Measurements from ENCODE around the gene MTNR1B.
A peak's percentile ranks its signal among the peaks of the same experiment; 100 is the strongest.

The MTNR1B gene

GRCh38 chr11:93000511-93001476 lies 31.3 kb downstream of the MTNR1B start:
- no peak for DNase-seq
- Mint-ChIP-seq H3K9me3 (no peaks in the 10 kb centered on the region), H3K4me3 (no peak overlapping the region), H3K27me3 (no peaks in the 10 kb centered on the region), H3K4me1 (no peaks in the 10 kb centered on the region), H3K36me3 (no peaks in the 10 kb centered on the region), H3K27ac (peak overlapping the region; percentile 25)
- CTCF ChIA-PET: no interaction called here

- H3K4me1 Mint-ChIP-seq: no peaks in the 10 kb centered on the region
- H3K9me3 Mint-ChIP-seq: no peaks in the 10 kb centered on the region
- CTCF ChIA-PET: no interaction called here
- H3K27ac Mint-ChIP-seq: no peak overlapping the region
- no peaks in the 10 kb centered on the region for H3K27me3 Mint-ChIP-seq
- no peak for DNase-seq
- H3K36me3 Mint-ChIP-seq: no peaks in the 10 kb centered on the region
- H3K4me3 Mint-ChIP-seq: no peak overlapping the region
These were observed 32.4 kb downstream of the MTNR1B start for GRCh38 chr11:93001806-93002205.

GRCh38 chr11:93002380-93002779 lies 32.9 kb downstream of the MTNR1B start:
- H3K4me3 Mint-ChIP-seq: no peak overlapping the region
- no peak overlapping the region for H3K27ac Mint-ChIP-seq
- no peaks in the 10 kb centered on the region for H3K9me3 Mint-ChIP-seq
- no peaks in the 10 kb centered on the region for H3K27me3 Mint-ChIP-seq
- H3K4me1 Mint-ChIP-seq: no peaks in the 10 kb centered on the region
- no peaks in the 10 kb centered on the region for H3K36me3 Mint-ChIP-seq
- CTCF ChIA-PET: no interaction called here
- no peak for DNase-seq

DNA sequence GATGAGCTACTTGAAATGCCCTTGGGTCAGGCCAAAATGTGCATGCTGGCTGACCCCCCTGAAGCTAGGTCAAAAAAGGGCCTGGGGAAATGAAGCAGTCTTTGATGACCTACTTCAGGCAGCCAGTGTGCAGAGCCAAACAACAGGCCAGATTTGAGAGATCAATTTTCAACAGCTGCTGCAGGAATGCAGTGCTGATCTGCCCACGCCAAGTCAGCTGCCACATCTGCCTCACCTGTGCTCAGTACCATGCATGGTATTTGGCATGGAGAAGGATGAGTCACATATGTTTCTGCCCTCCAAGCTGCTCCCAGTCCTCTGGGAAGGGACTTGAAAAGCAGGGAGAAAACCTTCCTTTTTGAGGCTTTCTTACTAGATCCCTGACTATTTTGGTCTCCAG lies 35.8 kb downstream of the MTNR1B start:
- Mint-ChIP-seq H3K4me3 (no peak overlapping the region), H3K9me3 (no peaks in the 10 kb centered on the region), H3K36me3 (no peaks in the 10 kb centered on the region), H3K4me1 (no peaks in the 10 kb centered on the region), H3K27me3 (no peaks in the 10 kb centered on the region), H3K27ac (no peak overlapping the region)
- no peak for DNase-seq
- CTCF ChIA-PET: no interaction called here

- no peak for DNase-seq
- CTCF ChIA-PET: no interaction called here
- Mint-ChIP-seq H3K27me3 (no peaks in the 10 kb centered on the region), H3K27ac (no peak overlapping the region), H3K9me3 (peaks cover 2% of the 10 kb centered on the region), H3K4me3 (no peak overlapping the region), H3K36me3 (no peaks in the 10 kb centered on the region), H3K4me1 (no peaks in the 10 kb centered on the region)
These were observed 44.2 kb downstream of the MTNR1B start for GRCh38 chr11:93013646-93014045.

- no peaks in the 10 kb centered on the region for H3K36me3 Mint-ChIP-seq
- peaks cover 2% of the 10 kb centered on the region for H3K9me3 Mint-ChIP-seq
- CTCF ChIA-PET: no interaction called here
- no peaks in the 10 kb centered on the region for H3K27me3 Mint-ChIP-seq
- H3K27ac Mint-ChIP-seq: no peak overlapping the region
- no peak for DNase-seq
- no peaks in the 10 kb centered on the region for H3K4me1 Mint-ChIP-seq
- H3K4me3 Mint-ChIP-seq: no peak overlapping the region
These were observed 47.1 kb downstream of the MTNR1B start for GRCh38 chr11:93016595-93016994.

- no peaks in the 10 kb centered on the region for H3K27me3 Mint-ChIP-seq
- H3K4me3 Mint-ChIP-seq: no peak overlapping the region
- no peak for DNase-seq
- CTCF ChIA-PET: no interaction called here
- H3K36me3 Mint-ChIP-seq: no peaks in the 10 kb centered on the region
- H3K9me3 Mint-ChIP-seq: peaks cover 2% of the 10 kb centered on the region
- H3K4me1 Mint-ChIP-seq: no peaks in the 10 kb centered on the region
- H3K27ac Mint-ChIP-seq: no peak overlapping the region
These were observed 48.6 kb downstream of the MTNR1B start for GRCh38 chr11:93017821-93018690.

DNA sequence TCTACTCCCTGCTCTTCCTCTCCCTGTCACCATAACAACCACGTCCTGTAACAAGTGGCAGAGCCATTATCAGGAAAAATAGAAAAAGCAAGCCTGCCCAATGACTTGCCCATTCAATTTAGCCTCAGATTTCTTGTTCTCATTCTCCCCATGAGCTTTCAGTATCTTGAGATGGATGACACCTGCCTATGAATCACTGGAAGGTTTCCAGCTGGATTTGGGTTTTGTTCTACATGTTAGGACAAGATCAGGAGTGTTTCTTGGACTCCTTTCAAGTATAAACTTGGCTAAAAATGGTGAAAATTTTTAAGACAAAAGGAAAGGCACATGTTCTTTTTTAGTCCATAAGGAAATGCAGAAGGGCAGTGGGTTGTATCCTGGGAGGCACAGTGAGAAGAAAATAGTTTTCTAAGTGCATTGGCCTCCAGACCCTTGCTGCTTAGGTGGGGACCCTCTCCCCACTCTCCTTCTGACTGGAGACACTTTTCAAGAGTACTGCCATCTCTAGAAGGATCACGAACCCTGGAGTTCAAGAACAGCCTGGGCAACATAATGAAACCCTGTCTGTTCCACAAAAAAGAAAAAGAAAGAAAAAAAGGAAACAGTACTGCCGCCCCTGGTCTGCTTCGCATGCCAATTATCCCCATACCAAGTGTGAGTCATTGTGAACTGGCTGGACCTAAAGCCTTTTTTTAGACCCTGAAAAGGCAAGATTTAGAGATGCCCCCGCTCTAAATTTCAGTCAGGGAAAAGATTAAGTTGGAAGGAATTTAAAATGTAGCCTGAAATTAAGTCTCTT lies 51.0 kb downstream of the MTNR1B start:
- DNase-seq: no peak
- no peak overlapping the region for H3K27ac Mint-ChIP-seq
- no peak overlapping the region for H3K4me3 Mint-ChIP-seq
- CTCF ChIA-PET: no interaction called here
- no peaks in the 10 kb centered on the region for H3K9me3 Mint-ChIP-seq
- no peaks in the 10 kb centered on the region for H3K36me3 Mint-ChIP-seq
- H3K4me1 Mint-ChIP-seq: no peaks in the 10 kb centered on the region
- H3K27me3 Mint-ChIP-seq: no peaks in the 10 kb centered on the region

- Mint-ChIP-seq H3K4me3 (no peak overlapping the region), H3K9me3 (no peaks in the 10 kb centered on the region), H3K4me1 (no peaks in the 10 kb centered on the region), H3K36me3 (no peaks in the 10 kb centered on the region), H3K27me3 (no peaks in the 10 kb centered on the region), H3K27ac (no peak overlapping the region)
- CTCF ChIA-PET: no interaction called here
- no peak for DNase-seq
These were observed 54.9 kb downstream of the MTNR1B start for GRCh38 chr11:93024369-93024768.

DNA sequence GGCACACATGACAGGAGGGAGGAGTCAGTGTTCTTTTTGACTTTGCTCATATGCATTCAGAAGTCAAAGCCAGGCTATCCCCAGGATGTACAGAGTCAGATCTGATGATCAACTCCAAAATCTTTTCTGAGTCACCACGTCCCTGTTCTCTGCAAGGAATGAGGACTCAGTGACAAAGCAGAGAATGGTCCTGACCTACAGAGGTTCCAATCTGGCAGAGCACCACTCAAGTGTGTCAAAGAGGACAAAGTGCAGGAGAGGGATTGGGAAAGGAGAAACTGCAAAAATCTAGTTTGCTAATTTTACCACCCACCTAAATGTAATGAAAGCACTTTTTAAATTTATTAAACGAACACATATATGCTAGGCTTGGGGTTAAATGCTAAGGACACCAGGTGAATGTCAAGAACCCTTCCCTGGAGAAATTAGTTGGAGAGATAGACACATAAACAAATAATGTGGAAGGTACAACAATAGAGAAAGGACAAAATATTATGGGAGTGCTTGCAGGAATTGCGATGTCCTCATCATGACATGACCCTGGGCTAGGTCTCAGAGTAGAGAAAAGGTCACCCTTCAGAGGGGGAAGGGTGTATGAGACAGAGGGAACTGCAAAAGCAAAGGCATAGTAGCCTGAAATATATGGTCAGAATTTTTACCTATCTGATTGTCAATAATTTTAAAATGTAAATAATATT lies 56.3 kb downstream of the MTNR1B start:
- Mint-ChIP-seq H3K36me3 (no peaks in the 10 kb centered on the region), H3K9me3 (no peaks in the 10 kb centered on the region), H3K4me3 (no peak overlapping the region), H3K27ac (no peak overlapping the region), H3K4me1 (no peaks in the 10 kb centered on the region), H3K27me3 (no peaks in the 10 kb centered on the region)
- DNase-seq: no peak
- CTCF ChIA-PET: no interaction called here

DNA sequence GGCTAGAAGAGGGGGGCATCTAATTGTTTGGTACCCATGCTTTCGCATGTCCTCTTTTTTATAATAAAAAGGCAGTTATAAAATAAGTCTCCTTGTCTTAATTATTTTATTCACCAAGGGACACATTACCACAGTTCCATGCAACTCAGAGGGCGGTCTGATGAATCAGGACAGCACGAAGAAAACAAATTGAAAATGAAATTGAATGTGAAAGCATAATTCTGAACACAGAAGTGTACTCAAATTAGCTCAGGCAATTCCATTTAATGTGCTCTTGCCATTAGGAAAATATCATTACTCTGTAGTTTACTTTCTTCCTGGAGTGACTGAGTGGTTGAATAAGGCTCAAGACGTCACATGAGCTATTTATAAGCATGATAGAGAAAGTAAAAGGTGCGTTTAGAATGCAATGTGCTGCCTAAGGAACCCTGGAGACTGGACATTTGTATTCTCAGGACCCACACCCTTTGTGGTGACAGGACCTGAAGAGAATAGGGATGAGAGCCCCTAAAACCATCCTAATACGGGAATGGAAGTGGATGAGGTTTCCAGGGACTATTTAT lies 59.6 kb downstream of the MTNR1B start:
- H3K4me1 Mint-ChIP-seq: no peaks in the 10 kb centered on the region
- H3K4me3 Mint-ChIP-seq: no peak overlapping the region
- peaks cover 11% of the 10 kb centered on the region for H3K27me3 Mint-ChIP-seq
- CTCF ChIA-PET: no interaction called here
- no peaks in the 10 kb centered on the region for H3K36me3 Mint-ChIP-seq
- no peak for DNase-seq
- no peak overlapping the region for H3K27ac Mint-ChIP-seq
- H3K9me3 Mint-ChIP-seq: no peaks in the 10 kb centered on the region

DNA sequence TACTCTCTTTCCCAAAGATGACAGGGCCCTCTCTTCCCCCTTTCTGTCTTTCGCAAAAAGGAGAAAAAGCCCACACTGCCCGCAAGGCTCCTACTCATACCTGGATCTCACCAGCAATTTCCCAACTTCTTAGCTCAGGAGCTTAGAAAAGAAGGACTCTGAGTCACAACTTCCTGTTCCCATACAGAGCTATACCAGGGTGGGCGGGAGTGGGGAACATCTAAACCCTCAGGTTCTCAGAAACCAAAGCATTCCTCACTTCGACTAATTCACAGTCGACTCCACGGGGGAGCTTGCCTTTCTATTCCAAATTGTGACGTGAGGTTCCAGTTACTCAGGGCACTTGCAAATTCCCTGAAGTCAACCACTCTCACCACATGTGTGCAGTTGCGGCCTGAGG lies 61.9 kb downstream of the MTNR1B start:
- Mint-ChIP-seq H3K9me3 (no peaks in the 10 kb centered on the region), H3K36me3 (no peaks in the 10 kb centered on the region), H3K27ac (no peak overlapping the region), H3K4me3 (no peak overlapping the region), H3K4me1 (no peaks in the 10 kb centered on the region), H3K27me3 (peaks cover 11% of the 10 kb centered on the region)
- DNase-seq: no peak
- CTCF ChIA-PET: no interaction called here

All from activated naive CD4-positive, alpha-beta T cell treated with anti-CD3 and anti-CD28 coated beads, Interleukin-2, amount 10 ng/mL, durations not matched to agents 7 days and 5 days (primary cell).